ENCODE results near the gene EXOSC2. TPM values are rescaled to one million over a fixed set of nuclear protein-coding genes. Genes with fewer than 3 reads are reported as not detected.

The EXOSC2 gene
- total RNA-seq, 2 experiments from 2014 or later, result 65.0 to 89.9 TPM

GRCh38 chr9:130672933-130673615 lies 20.5 kb upstream of the EXOSC2 start:
- ChIA-PET POLR2A (interaction anchor here (0.7 kb wide), 1 partner anchor 30 kb away, joined by 3 read pairs; no protein-coding TSS in a partner anchor), CTCF (ENCODE audit: unreplicated experiment) (no interaction called here)
- no peaks in the 10 kb centered on the region for H3K4me1 ChIP-seq (ENCODE audit: insufficient read depth, low read length, poor library complexity, severe bottlenecking)
- no peaks in the 10 kb centered on the region for H3K9me2 ChIP-seq (ENCODE audit: insufficient read depth, low read length)
- TF ChIP-seq CTCF (conservative IDR thresholded peaks at IDR 0.05; ENCODE audit: low read length), result no peak
- TF ChIP-seq EZH2phosphoT487 (IDR thresholded peaks at IDR 0.05; ENCODE audit: borderline replicate concordance, low read depth, low read length), result no peak
- intact Hi-C loops (cut with micrococcal nuclease; ENCODE audit: unreplicated experiment), result no loop called here
- H3K79me2 ChIP-seq (ENCODE audit: insufficient read depth, low read depth, low read length), result no peaks in the 10 kb centered on the region
- H4K20me1 ChIP-seq (ENCODE audit: insufficient read depth, low read length), result no peaks in the 10 kb centered on the region
- H3K9me3 ChIP-seq (ENCODE audit: low read length), result no peaks in the 10 kb centered on the region
- H2AFZ ChIP-seq (ENCODE audit: low read length), result no peak overlapping the region
- no peaks in the 10 kb centered on the region for H3K36me3 ChIP-seq (ENCODE audit: insufficient read depth, low read length)
- H3K4me3 ChIP-seq (ENCODE audit: low read depth, low read length, poor library complexity, severe bottlenecking), result no peak overlapping the region
- no peak overlapping the region for H3K27ac ChIP-seq (ENCODE audit: low read depth, low read length, poor library complexity, severe bottlenecking)
- no peak overlapping the region for H3K4me2 ChIP-seq (ENCODE audit: low read length)
- BruUV-seq (replicated peaks), result no TSS peak
- DNase-seq (ENCODE audit: low spot score), result no peak

- Histone ChIP-seq H3K79me2 (ENCODE audit: insufficient read depth, low read depth, low read length) (no peaks in the 10 kb centered on the region), H3K36me3 (ENCODE audit: insufficient read depth, low read length) (no peaks in the 10 kb centered on the region), H4K20me1 (ENCODE audit: insufficient read depth, low read length) (no peaks in the 10 kb centered on the region), H3K9me3 (ENCODE audit: low read length) (no peaks in the 10 kb centered on the region), H2AFZ (ENCODE audit: low read length) (no peak overlapping the region), H3K27ac (ENCODE audit: low read depth, low read length, poor library complexity, severe bottlenecking) (no peak overlapping the region), H3K4me1 (ENCODE audit: insufficient read depth, low read length, poor library complexity, severe bottlenecking) (no peaks in the 10 kb centered on the region), H3K4me2 (ENCODE audit: low read length) (no peak overlapping the region), H3K4me3 (ENCODE audit: low read depth, low read length, poor library complexity, severe bottlenecking) (no peak overlapping the region), H3K9me2 (ENCODE audit: insufficient read depth, low read length) (no peaks in the 10 kb centered on the region)
- BruUV-seq (replicated peaks), result no TSS peak
- intact Hi-C loops (cut with micrococcal nuclease; ENCODE audit: unreplicated experiment), result no loop called here
- CTCF ChIA-PET (ENCODE audit: unreplicated experiment), result no interaction called here
- POLR2A ChIA-PET, result no interaction called here
- no peak for DNase-seq (ENCODE audit: low spot score)
- TF ChIP-seq EZH2phosphoT487 (IDR thresholded peaks at IDR 0.05; ENCODE audit: borderline replicate concordance, low read depth, low read length) (no peak), CTCF (conservative IDR thresholded peaks at IDR 0.05; ENCODE audit: low read length) (no peak)
Measured at GRCh38 chr9:130675396-130675795, 18.2 kb upstream of the EXOSC2 start.

GRCh38 chr9:130677252-130677651 lies 16.3 kb upstream of the EXOSC2 start:
- H3K4me3 ChIP-seq (ENCODE audit: low read depth, low read length, poor library complexity, severe bottlenecking), result no peak overlapping the region
- POLR2A ChIA-PET, result no interaction called here

More at GRCh38 chr9:130677252-130677651, 16.3 kb upstream of the EXOSC2 start:
- Histone ChIP-seq H3K9me3 (ENCODE audit: low read length) (no peaks in the 10 kb centered on the region), H3K9me2 (ENCODE audit: insufficient read depth, low read length) (no peaks in the 10 kb centered on the region), H3K4me2 (ENCODE audit: low read length) (no peak overlapping the region), H3K79me2 (ENCODE audit: insufficient read depth, low read depth, low read length) (no peaks in the 10 kb centered on the region), H3K4me1 (ENCODE audit: insufficient read depth, low read length, poor library complexity, severe bottlenecking) (peaks cover 7% of the 10 kb centered on the region), H3K27ac (ENCODE audit: low read depth, low read length, poor library complexity, severe bottlenecking) (no peak overlapping the region), H2AFZ (ENCODE audit: low read length) (no peak overlapping the region), H4K20me1 (ENCODE audit: insufficient read depth, low read length) (no peaks in the 10 kb centered on the region), H3K36me3 (ENCODE audit: insufficient read depth, low read length) (no peaks in the 10 kb centered on the region)
- BruUV-seq (replicated peaks), result no TSS peak
- CTCF ChIA-PET (ENCODE audit: unreplicated experiment), result no interaction called here
- TF ChIP-seq CTCF (conservative IDR thresholded peaks at IDR 0.05; ENCODE audit: low read length) (no peak), EZH2phosphoT487 (IDR thresholded peaks at IDR 0.05; ENCODE audit: borderline replicate concordance, low read depth, low read length) (no peak)
- intact Hi-C loops (cut with micrococcal nuclease; ENCODE audit: unreplicated experiment), result no loop called here
- DNase-seq (ENCODE audit: low spot score), result no peak

Measured in OCI-LY7 (cell line).